Lower lobe of right lung (tissue), 2 donors: ENCODE measurements around the gene IQCK. TPM values are rescaled to one million over a fixed set of nuclear protein-coding genes. Genes with fewer than 3 reads are reported as not detected.

Source experiments
- ATAC-seq, 2 donors: fragments of 200-7000 bp; cut with Tn5 transposase; one replicate each; pipeline ENCODE4 v1.9.1; 2020 to 2022; ENCODE audit warnings: mild to moderate bottlenecking in 2 of 2, moderate library complexity in 2 of 2
- DNase-seq: peaks from one replicate; pipeline ENCODE4 v3.0.0-alpha.2; 2020
- H3K27ac ChIP-seq: fragments of 200-600 bp; one replicate; pipeline ENCODE4 v1.8.0; 2022
- H3K27me3 ChIP-seq: fragments of 200-600 bp; one replicate; pipeline ENCODE4 v1.8.0; 2022; ENCODE audit warnings: low read depth
- H3K36me3 ChIP-seq: fragments of 200-600 bp; one replicate; pipeline ENCODE4 v1.8.0; 2022; ENCODE audit warnings: mild to moderate bottlenecking
- H3K4me1 ChIP-seq: fragments of 200-600 bp; one replicate; pipeline ENCODE4 v1.8.0; 2022
- H3K4me3 ChIP-seq: fragments of 200-600 bp; one replicate; pipeline ENCODE4 v1.8.0; 2022; ENCODE audit warnings: mild to moderate bottlenecking
- H3K9me3 ChIP-seq: fragments of 200-600 bp; one replicate; pipeline ENCODE4 v1.8.0; 2022
- intact Hi-C: fragments of 100-400 bp; cut with DNase I; formaldehyde crosslinking; loops from one replicate; pipeline ENCODE4 v1.11.0; 2022
- total RNA-seq: library from RNA; stranded (reverse); fragmentation: NEBNext Ultra II Directional; extraction: Animal tissue kit (Norgen Biotek cat#: 25700); gene quantifications from one replicate; pipeline ENCODE4 v1.2.1, GENCODE V29; 2021
- TF ChIP-seq, protein P1 (sequence below): fragments of 200-600 bp; IDR thresholded peaks from one replicate; pipeline ENCODE4 v1.8.0; 2022; ENCODE audit warnings: antibody characterized with exemption, mild to moderate bottlenecking
- donor health status: DM: no; HTN: yes; CAD: no; lungs with severe emphysema.

The IQCK gene
- total RNA-seq, 1 donor from 2014 or later: 14.1 TPM

DNA sequence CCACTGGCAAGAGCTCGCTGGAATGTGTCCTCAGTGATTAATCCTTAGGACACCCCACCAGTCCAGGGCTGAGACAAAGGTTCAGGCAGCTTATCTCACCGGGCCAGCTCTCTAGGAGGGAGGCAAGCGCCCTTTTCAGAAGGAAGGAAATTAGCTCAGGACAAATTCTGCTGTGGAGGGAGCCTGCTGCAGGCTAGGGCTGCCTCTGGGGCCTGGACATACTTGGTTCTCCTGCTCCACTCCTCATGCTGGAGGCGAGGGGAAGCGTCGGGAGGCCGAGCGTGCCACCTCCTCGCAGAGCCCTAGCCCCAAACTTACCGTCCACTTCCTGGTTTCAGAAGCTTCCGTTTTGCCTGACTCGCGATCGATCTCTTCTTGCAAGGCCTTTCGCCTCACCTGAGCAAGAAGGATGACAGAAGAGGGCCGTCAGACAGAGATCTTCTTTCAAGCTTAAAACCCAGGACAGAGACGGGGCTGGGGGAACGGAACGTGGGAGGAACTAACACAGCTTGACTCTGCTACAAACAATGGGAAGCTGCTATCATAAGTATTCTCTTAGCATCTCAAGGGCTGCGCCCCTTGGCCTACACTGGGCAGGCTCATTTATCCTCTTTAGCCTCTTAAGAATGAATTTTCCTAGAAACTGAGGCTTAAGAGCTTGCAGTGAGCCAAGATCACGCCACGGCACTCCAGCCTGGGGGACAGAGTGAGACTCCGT lies 7.7 kb upstream of the IQCK start:
- intact Hi-C loops: no loop called here
- TF ChIP-seq, protein P1, sequence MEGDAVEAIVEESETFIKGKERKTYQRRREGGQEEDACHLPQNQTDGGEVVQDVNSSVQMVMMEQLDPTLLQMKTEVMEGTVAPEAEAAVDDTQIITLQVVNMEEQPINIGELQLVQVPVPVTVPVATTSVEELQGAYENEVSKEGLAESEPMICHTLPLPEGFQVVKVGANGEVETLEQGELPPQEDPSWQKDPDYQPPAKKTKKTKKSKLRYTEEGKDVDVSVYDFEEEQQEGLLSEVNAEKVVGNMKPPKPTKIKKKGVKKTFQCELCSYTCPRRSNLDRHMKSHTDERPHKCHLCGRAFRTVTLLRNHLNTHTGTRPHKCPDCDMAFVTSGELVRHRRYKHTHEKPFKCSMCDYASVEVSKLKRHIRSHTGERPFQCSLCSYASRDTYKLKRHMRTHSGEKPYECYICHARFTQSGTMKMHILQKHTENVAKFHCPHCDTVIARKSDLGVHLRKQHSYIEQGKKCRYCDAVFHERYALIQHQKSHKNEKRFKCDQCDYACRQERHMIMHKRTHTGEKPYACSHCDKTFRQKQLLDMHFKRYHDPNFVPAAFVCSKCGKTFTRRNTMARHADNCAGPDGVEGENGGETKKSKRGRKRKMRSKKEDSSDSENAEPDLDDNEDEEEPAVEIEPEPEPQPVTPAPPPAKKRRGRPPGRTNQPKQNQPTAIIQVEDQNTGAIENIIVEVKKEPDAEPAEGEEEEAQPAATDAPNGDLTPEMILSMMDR: no peak
- ATAC-seq (no peak), DNase-seq (no peak)
- peaks cover 12% of the 10 kb centered on the region for H3K4me1 ChIP-seq
- no peak overlapping the region for H3K4me3 ChIP-seq
- peak overlapping the region; percentile 46 for H3K27ac ChIP-seq
- H3K36me3 ChIP-seq: peaks cover 61% of the 10 kb centered on the region
- no peaks in the 10 kb centered on the region for H3K9me3 ChIP-seq
- H3K27me3 ChIP-seq: no peaks in the 10 kb centered on the region

DNA sequence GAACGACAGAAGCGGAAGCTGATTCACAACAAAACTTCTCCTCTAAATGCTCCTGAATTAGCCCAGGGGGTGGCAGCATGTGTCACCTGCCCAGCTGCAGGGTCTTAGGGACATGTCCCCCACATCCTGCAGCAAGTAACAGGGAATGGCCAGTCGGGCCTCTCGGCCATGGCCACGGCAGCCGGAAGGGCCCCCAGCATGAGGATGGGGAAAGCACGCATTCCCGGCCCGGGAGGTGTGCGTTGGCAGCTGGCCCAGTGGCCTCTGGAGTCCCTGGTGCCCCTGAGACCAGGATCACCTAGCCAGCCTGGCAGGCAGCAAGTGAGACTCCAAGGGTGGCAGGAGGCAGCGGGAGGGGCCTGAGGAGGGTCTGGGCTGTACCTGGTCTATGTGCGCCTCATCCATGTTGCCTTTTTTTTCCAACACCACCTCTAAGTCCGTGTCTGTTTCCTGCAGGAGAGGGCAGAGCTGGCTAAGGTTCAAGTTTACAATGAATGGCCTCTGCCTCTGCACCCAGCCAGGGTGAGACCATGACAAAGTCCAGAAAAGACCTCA lies 7.0 kb upstream of the IQCK start:
- TF ChIP-seq, protein P1: no peak
- Histone ChIP-seq H3K4me1 (peaks cover 7% of the 10 kb centered on the region), H3K27ac (no peak overlapping the region), H3K4me3 (no peak overlapping the region), H3K36me3 (peaks cover 53% of the 10 kb centered on the region), H3K27me3 (no peaks in the 10 kb centered on the region), H3K9me3 (no peaks in the 10 kb centered on the region)
- intact Hi-C loops: no loop called here
- no peak for DNase-seq
- no peak for ATAC-seq

DNA sequence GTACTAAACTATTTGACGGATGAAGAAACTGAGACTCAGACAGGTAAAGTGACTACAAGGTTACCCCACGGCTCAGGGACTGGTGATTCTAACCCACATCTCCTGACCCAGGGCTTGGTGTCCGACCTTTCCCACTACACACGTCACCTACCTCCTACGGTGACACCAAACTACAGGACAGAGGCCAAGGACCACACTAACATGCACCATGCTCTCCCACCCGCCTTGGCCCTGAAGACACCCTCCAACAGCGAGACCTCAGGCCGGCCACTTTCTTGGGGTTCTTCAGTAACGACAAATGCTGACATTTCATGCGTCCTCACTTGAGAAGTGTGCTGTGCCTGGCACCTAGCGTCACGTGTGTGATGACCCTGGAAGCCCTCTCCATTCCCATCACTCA lies 6.4 kb upstream of the IQCK start:
- peaks cover 12% of the 10 kb centered on the region for H3K4me1 ChIP-seq
- TF ChIP-seq, protein P1: no peak
- H3K4me3 ChIP-seq: no peak overlapping the region
- intact Hi-C loops: no loop called here
- H3K36me3 ChIP-seq: peaks cover 49% of the 10 kb centered on the region
- no peaks in the 10 kb centered on the region for H3K27me3 ChIP-seq
- DNase-seq (no peak), ATAC-seq (no peak)
- H3K27ac ChIP-seq: no peak overlapping the region
- H3K9me3 ChIP-seq: no peaks in the 10 kb centered on the region

DNA sequence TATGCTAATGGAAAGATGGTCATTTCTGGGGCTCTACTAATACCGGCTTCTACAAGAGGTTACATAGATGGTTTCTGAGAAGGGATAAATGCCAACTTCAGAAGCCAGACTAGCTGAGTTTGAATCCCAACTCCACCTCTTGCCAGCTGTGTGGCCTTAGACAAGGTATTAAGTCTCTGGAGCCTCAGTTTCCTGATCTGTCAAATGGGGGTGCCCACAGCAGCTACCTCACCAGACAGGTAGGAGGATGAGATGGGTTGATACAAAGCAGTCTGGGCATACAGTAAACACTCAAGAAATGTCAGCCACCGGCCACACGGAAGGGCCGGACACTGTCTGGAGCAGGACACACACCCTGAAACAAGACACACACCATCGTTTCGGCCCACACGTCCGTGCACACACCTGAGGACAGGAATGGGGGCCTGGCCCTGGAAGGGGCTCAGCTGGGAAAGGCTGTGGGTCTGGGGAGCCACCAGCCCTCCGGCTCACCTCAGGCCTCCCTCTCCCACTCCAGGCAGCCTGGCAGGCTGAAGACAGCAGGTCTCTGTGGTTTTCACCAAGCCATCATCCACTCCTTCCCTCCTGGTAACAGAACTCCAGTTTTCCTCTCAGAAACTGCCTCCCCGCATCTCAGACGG lies 5.5 kb upstream of the IQCK start:
- Histone ChIP-seq H3K9me3 (no peaks in the 10 kb centered on the region), H3K27me3 (no peaks in the 10 kb centered on the region), H3K36me3 (peaks cover 44% of the 10 kb centered on the region), H3K4me3 (no peak overlapping the region), H3K27ac (no peak overlapping the region), H3K4me1 (peaks cover 20% of the 10 kb centered on the region)
- ATAC-seq: no peak
- DNase-seq: no peak
- TF ChIP-seq, protein P1: no peak
- intact Hi-C loops: no loop called here

DNA sequence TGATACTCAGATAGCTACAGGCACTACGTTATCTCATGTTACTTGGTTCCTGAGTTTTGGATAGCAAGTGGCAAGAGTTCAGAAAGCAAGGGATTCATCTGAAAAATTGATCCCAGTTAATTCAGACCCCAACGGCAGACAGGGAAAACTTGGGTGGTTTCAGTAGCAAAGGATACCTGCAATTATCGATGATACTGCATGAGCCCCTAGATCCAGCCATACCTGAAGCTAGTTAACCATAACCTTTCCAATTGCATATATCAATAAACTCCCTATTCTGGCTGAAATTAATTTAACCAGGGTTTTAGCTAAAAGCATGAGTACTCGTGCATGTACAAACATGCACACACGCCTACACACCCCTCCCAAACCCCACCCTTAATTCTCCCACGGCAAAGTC lies 4.4 kb upstream of the IQCK start:
- ATAC-seq (no peak), DNase-seq (no peak)
- Histone ChIP-seq H3K4me3 (no peak overlapping the region), H3K36me3 (peaks cover 38% of the 10 kb centered on the region), H3K9me3 (no peaks in the 10 kb centered on the region), H3K4me1 (peaks cover 22% of the 10 kb centered on the region), H3K27me3 (no peaks in the 10 kb centered on the region), H3K27ac (no peak overlapping the region)
- intact Hi-C loops: no loop called here
- TF ChIP-seq, protein P1: no peak
